NCI-H748 (cell line): ENCODE data around the gene CHMP6.
"Not testable (repeated sequence)": the region's sequence is repeated elsewhere in the genome, so short reads cannot be mapped to it uniquely, and the experiment has no call there.

ENCODE experiments used
- DNase-seq: peaks from one replicate; lab custom pipeline; 2025; ENCODE audit not compliant: unreplicated experiment; lab: John Stamatoyannopoulos, UW

CHMP6 gene

DNA sequence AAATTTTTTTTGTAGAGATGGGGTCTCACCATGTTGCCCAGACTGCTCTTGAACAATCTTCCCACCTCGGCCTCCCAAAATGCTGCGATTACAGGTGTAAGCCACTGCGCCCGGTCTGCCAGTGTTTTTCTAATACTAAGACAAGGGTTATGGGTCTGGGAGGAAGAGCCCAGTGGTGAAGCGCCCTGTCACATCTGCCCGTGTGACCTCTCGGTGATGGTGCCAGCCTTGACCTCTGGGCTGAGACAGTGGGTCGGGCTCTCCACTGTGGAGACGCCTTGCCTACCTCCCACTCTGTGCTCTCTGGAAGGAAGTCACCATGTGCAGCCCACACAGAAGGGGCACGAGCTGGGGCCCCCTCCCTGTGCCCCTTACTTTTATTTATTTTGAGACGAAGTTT lies 38.2 kb downstream of the CHMP6 start:
- no peak for DNase-seq

DNA sequence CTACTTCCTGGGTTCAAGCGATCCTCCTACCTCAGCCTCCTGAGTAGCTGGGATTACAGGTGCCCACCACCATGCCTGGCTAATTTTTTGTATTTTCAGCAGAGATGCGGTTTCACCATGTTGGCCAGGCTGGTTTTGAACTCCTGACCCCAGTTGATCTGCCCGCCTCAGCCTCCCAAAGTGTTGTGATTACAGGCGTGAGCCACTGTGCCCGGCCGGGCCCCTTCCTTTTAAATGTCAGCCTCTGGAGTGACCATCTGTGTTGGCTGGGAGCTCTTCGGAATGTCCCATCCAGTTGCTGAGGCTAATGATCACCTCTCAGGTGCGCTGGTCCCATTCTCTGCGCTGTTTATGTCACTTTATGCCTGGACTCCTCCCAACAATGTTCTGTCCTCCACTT lies 38.7 kb downstream of the CHMP6 start:
- DNase-seq, result not testable (repeated sequence)

DNA sequence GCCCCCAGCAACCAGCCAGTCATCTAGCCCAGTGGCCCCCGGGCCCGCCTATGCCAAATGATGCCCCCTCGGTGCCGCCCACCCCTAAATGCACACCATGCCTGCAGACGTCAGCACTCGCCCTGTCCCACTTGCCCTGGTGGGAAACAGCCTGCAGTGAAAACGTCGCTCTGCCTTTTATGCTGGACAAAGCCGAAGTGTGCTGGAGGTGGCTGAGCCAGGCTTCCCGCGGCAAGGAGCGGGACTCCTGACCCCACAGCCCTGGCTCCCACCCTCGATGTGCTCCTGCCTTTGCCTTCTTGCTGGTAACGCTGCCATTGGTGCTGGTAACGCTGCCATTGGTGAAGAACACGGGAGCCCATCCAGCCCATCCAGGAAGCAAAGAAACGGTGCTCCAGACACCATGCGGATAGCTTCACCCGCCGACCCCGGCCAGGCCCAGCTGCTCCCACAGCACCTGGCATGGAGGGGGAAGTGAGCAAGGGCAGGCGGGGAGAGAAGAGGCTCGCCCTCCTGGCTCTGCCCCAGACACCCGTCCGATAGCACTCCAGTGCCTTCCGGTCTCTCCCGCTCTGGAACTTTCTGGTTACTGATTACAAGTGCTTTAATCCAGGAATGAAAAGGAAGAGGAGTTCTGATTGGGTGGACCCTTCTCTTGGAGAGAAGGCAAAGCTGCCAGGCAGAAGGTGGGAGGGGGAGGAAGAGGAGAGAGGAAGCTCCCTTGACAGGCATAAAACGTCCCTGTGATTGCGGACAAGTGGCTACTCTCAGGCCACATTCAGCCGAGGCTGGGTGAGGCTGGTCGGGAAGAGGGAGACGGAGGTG lies 39.3 kb downstream of the CHMP6 start:
- DNase-seq, result no peak

DNA sequence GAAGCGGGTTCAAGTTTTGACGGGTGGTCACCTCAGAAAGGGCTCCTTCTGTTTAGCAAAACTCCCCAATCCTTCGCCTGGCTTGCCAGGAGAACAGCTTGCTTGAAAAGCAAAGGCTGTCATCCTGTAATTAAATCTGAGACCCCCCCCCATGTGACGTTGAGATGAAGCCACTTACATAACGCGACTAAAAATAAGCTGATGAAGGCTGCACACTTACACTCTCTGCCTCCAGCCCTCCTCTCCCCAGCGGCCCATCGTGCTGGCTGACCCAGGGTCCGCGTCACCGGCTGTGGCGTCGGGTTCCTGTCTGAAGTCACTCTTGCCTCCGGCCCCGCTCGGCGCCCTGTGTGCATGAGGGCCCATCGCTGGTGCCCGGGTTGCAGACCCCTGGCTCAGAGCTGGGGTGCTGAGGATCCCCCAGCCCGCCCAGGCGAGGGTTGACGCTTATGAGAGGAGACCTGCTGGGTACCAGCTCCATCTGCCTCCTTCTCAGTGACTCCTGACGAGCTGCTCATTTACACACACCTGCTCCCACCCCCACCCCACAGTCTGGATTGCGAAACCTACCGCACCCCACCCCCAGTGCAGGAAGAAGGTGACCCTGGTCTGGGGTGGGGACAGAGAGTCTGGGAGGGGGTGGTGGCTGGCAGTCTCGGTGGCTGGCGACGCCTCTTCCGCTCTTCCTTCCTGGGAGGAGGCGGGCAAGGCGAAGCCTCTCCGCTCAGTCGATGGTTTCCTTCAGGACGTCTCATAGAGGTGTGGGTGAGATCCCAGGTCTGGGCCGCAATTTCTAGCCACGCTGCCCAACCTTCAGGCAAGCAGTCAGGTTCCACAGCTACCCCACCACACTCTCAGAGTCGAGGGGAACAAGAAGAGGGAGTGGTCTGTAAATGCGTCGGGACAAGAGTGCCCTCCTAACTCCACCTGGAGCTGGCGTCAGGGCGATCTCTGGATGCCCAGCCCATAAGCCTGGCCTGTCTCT lies 40.2 kb downstream of the CHMP6 start:
- no peak for DNase-seq

DNA sequence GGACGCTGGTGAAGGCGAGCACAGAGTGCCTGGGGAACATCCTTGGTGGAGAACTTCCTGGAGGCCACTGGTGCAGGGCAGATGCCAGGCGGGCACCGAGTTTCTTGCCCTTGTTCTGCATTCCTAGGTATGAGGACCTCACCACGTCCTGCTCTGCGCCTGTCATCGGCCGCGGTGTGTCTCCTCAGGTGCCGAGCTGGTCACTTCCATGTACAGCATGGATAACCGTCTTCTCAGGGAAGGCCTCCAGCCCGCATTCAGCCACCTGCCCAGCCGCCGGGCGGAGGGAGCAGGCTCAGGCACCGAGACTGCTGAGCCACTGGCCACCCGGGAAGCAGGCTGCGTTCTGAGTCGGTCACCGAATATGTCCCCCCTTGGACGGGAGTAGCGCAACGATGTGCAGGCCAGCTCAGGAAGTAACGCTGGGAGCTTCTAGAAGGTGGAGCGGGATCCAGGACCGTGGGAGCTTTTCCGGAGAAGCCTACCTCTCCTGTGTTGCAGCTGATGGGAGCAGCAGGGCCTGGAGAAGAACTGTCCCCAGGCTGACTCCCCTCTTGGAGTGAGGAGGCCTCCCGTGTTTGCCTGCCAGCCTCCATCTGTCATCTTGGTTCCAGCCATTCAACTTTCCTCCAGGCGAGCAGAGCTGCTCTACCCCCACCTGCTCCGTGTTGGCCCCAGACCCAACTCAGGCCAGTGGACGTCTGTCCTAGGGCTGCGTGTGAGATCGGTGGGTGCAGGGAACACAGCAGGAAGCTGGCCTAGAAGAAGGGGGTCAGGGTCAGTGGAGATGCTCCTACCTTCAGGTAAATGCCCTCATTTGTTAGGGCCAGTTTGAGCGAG lies 41.2 kb downstream of the CHMP6 start:
- DNase-seq, result no peak

DNA sequence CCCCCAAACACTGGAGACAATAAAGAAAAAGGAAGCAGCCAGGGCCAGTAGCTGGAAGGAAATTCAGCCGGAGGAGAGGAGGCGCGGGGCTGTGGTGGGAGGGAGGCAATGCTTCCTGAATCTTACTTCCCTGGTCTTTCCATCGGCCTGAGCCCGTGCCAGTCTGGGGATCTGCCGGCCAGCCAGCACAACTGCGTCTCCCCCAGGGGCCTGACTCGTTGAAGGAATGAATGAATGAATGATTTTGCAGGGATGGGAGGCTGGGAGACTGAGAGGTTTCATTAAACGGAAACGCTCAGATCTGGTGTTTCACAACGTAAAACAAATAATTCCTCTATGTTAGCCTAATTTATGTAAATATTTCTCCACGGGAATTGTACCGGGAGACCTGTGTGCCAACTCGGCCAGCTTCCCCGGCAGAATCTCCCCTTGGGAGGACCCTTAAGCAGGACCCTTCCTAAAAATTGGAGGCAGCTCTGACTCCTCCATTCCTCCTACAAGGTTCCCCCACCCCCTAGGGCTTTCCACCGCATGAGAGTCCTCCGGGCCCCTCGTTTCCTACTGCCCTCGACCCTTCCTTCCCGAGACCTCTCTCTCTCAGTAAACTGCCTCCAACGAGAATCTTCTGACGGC lies 42.0 kb downstream of the CHMP6 start:
- DNase-seq, result no peak

DNA sequence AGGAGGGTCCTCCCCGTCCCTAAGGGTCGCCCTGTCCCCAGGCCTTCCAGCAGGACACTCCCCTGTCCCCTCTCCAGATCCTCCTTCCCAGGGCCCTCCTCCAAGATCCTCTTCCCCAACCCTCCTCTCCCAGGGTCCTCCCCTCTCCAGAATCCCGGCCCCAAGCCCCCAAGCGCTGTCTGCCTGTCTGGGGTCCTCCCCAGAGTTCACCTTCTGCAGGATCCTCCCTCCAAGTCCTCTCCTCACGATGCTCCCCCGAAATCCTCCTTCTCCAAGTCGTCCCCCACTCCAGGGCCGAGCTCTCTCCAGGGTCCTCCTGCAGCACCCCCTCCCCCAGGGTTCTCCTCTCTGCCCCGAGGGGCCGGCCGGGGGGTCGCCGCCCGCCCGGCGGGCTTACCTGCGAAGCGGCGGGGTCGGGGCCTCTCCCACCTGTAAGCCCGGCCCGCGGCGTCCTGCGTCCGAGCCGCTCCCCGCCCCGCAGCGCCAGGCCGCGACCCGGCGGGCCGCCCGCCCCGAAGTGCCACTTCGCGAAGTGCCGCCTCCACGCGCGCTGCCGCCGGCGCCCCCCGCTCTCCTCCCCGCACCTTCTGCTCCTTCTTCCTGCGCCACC lies 42.6 kb downstream of the CHMP6 start:
- DNase-seq, result no peak

DNA sequence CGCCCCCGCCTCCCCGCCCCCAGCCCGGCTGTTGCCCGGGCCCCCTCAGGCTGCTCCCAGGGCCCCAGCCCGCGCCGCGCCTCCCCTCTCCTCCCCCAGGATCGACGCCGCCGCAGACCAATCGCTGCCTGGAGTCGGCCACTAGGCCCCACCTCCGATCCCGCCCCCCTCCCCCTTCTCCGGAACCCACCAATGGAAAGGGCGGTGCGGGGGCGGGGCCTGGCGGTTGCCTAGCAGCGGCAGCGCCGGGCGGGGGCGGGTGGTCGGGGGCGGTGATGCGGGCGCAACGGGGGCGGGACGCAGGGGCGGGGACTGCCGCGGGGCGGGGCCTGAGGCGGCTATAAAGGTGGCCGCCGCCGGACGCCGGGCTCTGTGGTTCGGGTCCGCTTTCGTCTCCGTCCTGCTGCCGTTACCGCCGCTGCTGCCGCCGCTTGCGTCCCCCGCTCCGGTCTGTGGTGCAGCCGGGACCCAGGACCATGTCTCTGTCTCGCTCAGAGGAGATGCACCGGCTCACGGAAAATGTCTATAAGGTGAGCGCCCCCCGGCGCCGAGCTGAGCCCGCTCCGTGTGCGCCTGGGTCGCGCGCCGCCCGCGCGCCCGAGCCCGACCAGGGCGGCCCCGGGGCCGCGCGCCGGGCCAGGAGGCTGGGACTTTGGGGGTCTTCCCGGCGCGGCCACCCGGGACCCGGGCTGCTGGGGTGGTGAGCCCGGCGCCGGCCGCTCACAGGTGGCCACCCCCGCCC lies 43.3 kb downstream of the CHMP6 start, which contains the start of gene BAIAP2:
Gene BAIAP2, plus strand, starts transcription at position 373 of the 742 bp plus-strand sequence. Its CDS starts 104 bp downstream, at position 477.
- peak; percentile 87 for DNase-seq

DNA sequence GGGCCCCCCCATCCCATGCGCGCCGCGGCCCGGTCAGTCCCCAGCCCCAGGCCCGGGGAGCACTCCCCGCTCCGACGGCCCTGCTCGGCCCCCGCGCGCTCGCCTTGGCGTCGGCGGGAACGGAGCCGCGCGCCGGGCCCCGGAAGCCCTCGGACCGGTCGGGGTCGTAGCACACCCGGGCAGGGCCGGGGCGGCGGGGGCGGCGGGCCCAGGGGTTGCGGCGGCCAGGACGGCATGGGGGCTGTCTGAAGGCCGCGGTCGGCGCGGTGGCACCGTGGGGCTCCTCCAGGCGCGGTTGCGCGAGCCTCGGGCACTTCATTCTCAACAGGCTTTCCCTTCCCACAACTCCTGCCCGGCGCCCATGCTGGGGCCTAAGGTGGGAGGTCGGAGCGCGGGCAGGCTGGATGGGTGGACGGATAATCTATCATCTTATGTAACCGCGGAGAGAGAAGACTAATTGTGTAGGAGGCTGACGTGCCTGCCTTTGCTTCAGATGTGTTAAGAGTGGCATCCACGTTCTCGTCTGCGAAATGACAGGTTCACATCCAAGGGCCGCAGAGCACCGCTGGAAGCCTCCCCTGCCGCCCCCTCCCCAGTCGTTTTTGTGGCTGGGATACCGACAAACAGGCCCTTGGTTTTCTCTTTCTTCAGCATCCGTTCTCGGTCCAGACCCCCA lies 44.0 kb downstream of the CHMP6 start:
- peak; percentile 32 for DNase-seq

DNA sequence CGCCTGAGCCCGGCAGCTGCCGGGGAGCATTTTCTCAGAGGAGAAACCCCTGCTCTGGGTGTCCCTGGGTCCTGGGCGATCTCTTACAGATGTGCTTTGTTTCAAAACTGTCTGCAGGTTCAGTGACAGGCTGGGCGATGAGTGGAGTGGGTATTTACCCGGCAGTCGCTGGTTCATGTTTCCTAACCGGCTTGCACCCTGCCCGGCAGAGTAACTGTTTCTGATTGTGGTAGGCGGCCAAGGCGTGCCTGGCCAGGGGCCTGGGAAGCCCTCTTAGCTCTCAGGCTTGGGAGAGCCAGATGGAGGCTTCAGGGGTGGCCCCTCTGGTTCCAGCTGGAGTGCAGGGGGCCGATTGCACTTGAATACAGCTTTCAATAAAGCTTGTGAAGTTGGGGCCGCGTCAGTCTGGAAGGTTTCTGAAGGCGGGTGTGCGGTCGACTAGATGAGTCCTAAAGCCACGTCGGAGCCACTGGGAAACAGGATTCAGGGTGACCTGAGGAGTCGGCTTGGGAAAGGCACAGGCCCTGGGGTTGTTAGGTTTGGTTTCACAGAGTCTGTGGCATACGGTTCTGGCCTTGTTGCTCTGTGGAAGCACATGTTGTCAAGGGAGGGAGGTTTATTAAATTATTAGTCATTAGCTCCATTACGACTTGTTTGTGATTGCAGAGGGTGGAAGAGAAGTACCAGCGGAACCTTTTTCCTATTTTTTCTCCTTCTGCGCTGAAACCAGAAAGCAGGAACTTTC lies 44.7 kb downstream of the CHMP6 start:
- DNase-seq, result no peak

DNA sequence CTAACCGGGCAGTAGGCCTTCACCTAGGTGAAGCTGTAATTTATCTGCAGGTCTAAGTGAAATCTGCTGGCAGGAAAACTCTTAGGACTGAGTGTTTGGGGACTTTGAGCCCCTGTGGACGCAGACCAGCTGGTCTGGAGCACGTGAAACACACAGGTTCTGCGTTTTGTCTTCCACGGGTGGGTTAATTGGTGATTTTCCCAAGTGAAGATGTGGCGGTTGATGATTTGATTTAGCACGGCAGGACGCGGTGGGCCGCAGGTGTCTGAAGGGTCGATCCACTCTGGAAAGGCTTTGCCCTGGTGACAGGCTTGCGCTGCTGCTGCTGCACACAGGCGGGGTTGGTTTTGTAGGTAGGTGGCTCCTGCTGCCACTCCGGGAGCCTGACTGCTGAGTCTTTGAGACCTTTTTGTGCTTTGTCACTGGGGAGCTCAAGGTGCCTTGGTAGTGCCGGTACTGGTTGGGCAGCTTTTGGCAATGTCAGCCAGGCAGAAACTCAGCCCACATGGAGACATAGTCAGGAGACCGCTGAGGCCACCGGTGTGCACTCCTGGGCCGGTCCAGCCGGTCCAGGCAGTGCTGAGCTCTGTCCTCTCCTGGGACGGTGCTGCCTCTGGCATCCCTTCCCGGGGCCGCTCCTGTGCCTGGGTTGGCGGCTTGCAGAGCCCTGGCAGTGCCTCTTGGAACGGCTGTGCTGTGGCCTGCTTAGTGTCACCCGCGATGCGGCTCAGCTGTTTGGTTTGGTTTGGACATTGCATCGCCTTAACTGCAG lies 45.6 kb downstream of the CHMP6 start:
- no peak for DNase-seq

DNA sequence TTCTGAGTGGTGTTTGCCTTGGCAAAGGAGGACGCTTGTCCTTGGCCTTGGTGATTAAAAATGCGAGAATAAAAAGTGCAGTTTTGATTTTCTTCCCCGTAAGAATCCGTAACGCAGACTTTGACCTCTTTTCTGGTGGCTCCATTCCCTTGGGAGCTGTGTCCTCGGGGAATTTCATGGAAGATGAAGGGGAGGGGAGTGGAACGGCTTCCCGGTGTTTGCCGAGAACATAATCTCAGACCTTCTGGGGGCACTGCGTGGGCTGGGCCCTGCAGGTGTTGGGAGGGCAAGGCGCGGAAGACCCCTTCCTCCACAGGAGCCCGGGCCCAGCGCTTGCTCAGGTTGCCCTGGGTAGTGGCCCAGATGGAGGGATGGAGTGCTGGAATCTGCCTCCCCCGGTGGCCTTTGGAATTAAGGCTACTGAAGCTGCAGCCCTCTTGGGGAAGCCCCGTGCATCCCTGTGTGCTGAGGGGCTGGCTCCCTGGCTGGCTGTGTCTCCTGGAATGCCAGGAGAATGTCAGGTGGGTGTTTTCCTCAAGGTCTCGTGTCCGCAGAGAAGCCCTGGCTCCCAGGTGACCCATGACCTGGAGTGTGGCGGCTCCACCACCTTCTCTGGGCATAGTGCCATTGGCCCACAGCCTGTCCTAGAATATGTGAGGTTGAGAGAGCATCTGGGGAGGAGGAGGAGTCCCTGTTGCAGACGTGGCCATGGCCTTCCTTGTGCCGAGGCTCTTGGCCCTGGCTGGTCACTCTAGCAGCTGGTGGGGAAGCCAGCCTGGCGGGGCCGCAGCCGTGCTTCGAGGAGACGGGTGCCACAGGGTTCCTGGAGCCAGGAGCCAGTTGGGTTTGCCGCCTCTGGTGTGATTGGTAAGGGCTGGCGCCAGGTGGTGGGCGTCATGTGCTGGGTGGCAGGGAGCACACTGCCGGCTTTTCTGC lies 46.4 kb downstream of the CHMP6 start:
- no peak for DNase-seq

DNA sequence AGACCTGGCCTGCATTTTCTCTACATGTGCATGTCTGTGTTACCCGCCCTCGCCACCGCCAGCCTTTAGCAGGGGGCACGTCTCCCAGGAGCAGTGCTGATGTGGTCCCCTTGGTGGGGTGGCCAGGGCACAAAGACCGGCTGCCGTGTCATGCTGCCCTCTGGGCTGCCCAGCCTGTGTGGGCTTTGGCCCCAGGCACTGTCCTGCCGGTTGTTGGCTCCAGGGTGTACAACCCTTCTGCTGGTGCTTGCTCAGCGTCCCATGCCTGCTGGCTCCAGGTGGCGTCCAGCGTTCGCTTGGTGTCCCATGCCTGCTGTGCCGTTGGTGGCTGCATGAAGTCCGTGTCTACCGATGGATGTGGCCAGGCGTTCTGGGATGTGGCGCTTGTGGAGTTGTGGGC lies 47.5 kb downstream of the CHMP6 start:
- no peak for DNase-seq

DNA sequence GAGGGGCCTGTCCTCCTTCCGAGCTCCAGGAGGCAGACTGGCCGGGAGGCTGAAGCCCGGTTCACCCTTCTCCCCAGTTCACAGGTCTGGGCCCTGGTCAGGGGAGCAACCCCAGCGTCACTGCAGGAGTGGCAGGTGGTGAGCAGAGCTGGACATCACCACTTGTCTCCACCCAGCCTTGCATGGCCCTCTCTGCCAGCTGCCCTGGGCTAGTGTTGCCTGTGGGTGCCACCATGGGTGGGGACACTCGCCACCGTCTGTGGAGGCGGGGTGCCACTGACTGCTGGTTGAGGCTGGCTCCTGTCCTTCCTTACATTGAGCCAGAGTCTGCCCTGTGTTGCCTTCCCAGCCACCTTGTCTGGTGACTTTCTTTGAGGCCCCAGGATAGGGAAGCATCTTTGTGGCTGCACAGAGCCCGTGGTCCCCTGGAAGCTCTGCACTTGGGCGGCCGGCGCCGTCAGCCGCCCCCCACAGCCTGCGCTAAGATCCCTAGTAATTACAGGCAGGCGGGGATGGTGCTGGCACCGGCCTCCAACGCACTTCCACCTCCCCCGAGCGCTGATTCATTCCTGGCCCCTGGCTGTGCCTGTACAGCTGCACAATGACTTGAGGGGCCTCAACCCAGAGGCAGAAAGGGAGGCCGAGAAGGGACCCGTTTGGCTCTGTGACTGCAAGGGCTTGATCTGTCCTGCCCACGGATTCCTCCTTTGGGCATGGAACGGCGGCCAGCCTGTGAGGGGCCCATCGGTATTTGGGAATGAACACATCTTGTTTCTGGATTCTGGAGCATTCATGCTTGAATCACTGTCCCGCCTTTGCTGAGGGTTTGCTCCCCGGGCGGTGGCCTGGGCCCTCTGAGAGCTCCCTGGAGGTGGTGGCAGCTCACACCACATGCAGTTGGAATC lies 48.5 kb downstream of the CHMP6 start:
- no peak for DNase-seq

DNA sequence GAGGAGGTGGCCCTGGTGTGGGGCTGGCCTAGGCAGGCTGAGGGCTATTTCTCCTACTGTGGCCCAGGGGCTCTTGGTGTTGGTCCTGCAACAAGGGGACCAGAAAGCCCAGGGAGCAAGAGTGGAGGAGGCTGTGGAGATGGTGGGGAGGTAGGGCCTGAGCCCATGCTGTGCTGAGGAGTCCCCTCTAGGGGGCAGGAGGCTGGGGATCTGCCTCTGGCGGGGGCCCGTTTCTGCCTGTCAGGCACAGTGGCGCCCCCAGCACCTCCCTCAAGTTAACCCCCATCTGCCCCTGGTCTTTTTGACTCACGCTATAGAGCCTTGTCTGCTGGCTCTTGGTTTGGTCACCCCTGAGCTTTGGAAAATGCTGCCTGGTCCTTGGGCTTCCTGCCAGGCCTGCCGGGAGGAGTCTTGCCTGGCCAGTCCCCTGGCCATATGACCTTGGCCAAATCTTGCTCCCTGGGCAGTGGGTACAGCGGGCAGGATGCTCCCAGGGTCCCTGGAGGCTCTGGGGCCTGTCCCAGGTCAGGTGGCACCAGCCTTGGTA lies 49.2 kb downstream of the CHMP6 start:
- no peak for DNase-seq
